ENCODE measurements around the gene ADAMTS15.

The ADAMTS15 gene

DNA sequence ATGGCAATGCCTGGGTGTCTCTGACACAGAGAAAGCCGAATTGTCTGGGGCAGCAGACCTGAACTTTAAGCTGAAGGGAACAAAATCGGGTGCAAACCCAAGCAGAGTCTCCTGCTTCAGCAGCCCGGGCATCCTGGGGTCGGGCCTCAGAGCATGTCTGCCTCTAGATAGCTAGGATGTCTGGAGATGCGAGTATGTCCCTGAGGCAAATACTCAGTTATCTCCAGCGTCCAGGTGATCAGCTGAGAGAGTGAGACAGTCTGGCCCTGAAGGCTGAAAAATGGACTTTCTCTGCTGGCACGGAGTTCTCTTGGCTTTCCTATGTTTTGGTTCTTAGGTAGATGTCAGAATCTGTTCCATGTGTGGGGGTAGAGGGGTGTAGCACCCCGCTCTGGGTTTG, 23.3 kb upstream of the ADAMTS15 start:
- Histone ChIP-seq H3K27me3 (peaks cover 79% of the 10 kb centered on the region), H4K20me1 (peaks cover 43% of the 10 kb centered on the region)

DNA sequence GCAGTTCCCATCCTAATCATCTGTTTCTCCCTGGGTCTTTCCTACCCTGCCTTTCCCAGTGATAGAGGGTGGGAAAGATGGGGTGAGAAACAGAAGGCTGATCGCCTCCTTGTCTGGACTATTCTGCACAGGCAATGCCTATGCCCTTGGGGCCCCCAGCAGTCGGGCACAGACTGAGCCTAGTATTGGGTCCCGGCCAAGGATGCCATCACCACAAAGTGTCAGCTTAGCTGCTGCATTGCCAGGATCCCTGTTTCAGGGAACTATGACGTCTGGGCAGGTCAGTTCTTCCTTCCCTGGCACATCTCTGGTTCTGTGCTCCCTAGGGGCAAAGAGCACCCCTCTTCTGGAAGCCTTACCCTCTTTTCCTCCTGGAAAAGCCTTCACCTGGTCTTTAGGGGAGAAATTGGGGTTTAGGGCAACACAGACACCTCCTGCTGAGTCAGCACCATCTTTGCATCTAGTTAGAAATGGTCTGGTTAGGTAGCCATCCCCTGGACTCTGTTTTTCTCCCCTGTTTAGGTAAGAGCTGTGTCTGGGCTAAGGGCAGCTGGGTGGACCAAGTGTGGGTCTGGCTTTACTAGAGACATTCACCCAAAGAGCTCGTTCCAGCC, 22.1 kb upstream of the ADAMTS15 start:
- Histone ChIP-seq H3K27ac (no peak overlapping the region), H3K36me3 (no peaks in the 10 kb centered on the region), H3K4me3 (no peak overlapping the region), H3K4me1 (peaks cover 21% of the 10 kb centered on the region; the same call in 1 of the 2 replicates), H3K9ac (no peak overlapping the region), H3K4me2 (peak overlapping the region; percentile 32; the same call in 1 of the 2 replicates), H3K9me3 (no peaks in the 10 kb centered on the region), H4K20me1 (peaks cover 46% of the 10 kb centered on the region), H3K27me3 (peaks cover 82% of the 10 kb centered on the region)
- no peak for TF ChIP-seq Cebpa-rat (IDR thresholded peaks at IDR 0.05)

More for the DNA sequence above, 23.3 kb upstream of the ADAMTS15 start:
- Histone ChIP-seq H3K9me3 (no peaks in the 10 kb centered on the region), H3K4me1 (peaks cover 21% of the 10 kb centered on the region; the same call in 1 of the 2 replicates), H3K36me3 (no peaks in the 10 kb centered on the region), H3K27ac (no peak overlapping the region), H3K4me3 (no peak overlapping the region), H3K4me2 (no peak overlapping the region), H3K9ac (no peak overlapping the region)
- TF ChIP-seq Cebpa-rat (IDR thresholded peaks at IDR 0.05), result no peak

GRCh38 chr11:130426837-130427341, 21.6 kb upstream of the ADAMTS15 start:
- Histone ChIP-seq H3K4me2 (no peak overlapping the region), H3K27ac (no peak overlapping the region), H3K4me3 (no peak overlapping the region), H3K27me3 (peaks cover 78% of the 10 kb centered on the region), H3K36me3 (no peaks in the 10 kb centered on the region), H4K20me1 (peaks cover 46% of the 10 kb centered on the region), H3K4me1 (peaks cover 21% of the 10 kb centered on the region; the same call in 1 of the 2 replicates), H3K9ac (no peak overlapping the region), H3K9me3 (no peaks in the 10 kb centered on the region)
- TF ChIP-seq Cebpa-rat (IDR thresholded peaks at IDR 0.05), result no peak

DNA sequence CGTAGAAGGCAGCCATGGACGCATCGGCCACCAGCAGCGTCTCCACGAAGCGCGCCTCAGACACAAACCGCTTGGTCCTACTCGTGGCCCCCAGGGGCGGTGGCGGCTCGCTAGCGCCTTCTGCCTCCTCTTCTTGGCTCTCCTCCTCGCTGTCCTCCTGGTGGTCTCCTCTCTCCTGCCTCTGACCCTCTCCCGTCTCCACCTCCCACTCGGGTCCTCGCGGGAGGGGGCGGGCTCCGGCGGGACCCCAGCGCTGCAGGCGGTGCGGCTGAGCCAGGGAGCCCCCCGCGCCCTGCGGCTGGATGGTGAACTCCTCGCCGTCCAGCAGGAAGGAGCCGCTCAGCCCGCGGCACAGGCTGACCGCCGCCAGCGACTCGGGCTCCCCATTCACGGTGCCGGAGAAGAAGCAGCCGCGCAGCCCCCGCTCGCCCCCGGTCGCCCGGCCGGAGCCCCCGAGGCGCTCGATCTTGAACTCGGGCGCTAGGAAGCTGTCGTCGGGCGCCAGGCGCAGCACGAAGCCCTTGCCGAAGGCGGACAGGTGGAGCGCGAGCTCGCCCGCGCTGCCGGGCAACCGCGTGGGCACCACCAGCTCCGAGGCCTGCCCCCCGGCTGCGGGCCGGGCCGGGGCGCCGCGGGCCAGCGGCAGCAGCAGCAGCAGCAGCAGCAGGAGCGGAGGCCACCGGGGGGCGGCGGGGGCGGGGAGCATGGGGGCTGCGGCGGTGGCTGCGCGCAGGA, 20.7 kb upstream of the ADAMTS15 start:
- H3K27ac ChIP-seq, result no peak overlapping the region
- no peak for TF ChIP-seq Cebpa-rat (IDR thresholded peaks at IDR 0.05)
- H3K36me3 ChIP-seq, result no peaks in the 10 kb centered on the region
- peaks cover 46% of the 10 kb centered on the region for H4K20me1 ChIP-seq
- H3K4me3 ChIP-seq, result peak overlapping the region; percentile 53
- H3K9ac ChIP-seq, result no peak overlapping the region
- peaks cover 78% of the 10 kb centered on the region for H3K27me3 ChIP-seq
- peaks cover 21% of the 10 kb centered on the region; the same call in 1 of the 2 replicates for H3K4me1 ChIP-seq
- no peaks in the 10 kb centered on the region for H3K9me3 ChIP-seq
- H3K4me2 ChIP-seq, result peak overlapping the region; percentile 74

DNA sequence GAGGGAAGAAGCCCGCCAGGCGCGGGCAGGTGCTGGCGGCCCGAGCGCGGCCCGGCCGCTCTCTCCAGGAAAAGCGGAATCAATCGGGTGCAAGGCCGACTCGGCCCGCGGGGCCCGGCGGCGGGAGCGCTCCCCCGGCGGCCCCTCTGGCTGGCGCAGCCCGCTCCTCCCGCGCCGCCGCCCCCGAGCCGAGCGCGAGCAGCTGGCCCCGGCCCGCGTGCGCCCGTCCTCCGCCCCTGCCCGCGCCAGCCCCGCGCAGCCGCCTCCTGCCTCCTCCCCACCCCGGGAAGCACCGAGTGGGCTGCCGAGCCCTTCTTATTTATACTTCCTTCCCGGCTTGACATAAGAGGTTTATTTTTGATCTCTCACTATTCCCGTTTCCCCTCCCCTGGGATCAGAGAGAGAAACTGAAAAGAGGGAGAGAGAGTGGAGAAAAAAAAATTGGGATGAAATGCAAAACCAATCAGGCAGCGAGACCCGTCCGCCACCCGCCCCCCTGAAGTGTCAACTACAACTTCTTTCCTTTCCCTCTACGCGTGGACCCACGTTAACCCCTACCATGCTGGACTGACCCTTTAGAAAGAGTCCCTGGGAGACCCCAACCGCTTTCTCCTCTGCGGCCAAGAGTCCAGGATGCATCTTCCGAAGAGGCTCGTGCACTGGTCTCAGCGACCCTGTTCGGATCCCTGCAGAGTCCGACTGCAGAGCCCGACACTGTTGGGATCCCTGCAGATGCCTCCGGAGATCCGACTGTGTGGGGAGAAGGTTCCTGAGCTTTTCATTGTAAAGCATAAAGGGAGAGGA, 19.9 kb upstream of the ADAMTS15 start, which contains the start of gene ADAMTS8:
Gene ADAMTS8, minus strand, starts transcription at position 294 of the 804 bp plus-strand sequence. CDS start 323 bp downstream, outside the sequence.
- peaks cover 75% of the 10 kb centered on the region for H3K27me3 ChIP-seq
- no peak for TF ChIP-seq Cebpa-rat (IDR thresholded peaks at IDR 0.05)
- no peak within 1 kb of the TSS for H3K9ac ChIP-seq
- H3K36me3 ChIP-seq, result no peaks in the 10 kb centered on the region
- peaks cover 21% of the 10 kb centered on the region; the same call in 1 of the 2 replicates for H3K4me1 ChIP-seq
- peak within 1 kb of the TSS; percentile 53 for H3K4me3 ChIP-seq
- H3K9me3 ChIP-seq, result no peaks in the 10 kb centered on the region
- H3K4me2 ChIP-seq, result peak within 1 kb of the TSS; percentile 74
- H3K27ac ChIP-seq, result no peak within 1 kb of the TSS
- H4K20me1 ChIP-seq, result peaks cover 46% of the 10 kb centered on the region

DNA sequence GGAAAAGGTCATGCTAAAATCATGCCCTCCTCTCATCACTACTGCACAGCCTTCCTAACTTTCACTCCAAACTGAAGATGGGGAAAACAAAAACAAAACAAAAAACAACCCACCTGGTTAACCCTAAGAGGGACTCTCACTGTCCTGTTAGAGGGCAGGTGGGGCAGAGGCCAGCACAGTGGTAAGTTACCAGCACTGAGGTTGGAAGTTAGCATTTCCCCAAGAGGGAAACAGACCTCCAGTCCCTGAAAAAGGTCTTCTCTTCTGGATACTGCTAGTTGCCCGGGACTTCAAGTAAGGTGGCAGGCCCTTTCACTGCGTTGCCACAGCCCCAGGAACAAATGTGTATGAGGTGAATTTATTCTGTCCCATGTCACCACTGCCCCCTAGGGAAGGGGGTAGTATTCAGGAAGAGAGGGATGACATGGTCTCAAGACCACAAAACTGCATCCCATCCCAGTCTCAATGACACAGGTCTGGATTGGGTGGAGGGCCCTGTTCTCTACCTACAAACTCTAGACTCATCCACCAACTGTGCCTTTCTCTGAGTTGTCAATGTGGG, 19.2 kb upstream of the ADAMTS15 start:
- TF ChIP-seq Cebpa-rat (IDR thresholded peaks at IDR 0.05), result no peak
- Histone ChIP-seq H3K9me3 (no peaks in the 10 kb centered on the region), H3K9ac (no peak overlapping the region), H3K4me2 (no peak overlapping the region), H3K36me3 (no peaks in the 10 kb centered on the region), H3K4me3 (no peak overlapping the region), H3K4me1 (peaks cover 21% of the 10 kb centered on the region; the same call in 1 of the 2 replicates), H4K20me1 (peaks cover 46% of the 10 kb centered on the region), H3K27me3 (peaks cover 68% of the 10 kb centered on the region), H3K27ac (no peak overlapping the region)

DNA sequence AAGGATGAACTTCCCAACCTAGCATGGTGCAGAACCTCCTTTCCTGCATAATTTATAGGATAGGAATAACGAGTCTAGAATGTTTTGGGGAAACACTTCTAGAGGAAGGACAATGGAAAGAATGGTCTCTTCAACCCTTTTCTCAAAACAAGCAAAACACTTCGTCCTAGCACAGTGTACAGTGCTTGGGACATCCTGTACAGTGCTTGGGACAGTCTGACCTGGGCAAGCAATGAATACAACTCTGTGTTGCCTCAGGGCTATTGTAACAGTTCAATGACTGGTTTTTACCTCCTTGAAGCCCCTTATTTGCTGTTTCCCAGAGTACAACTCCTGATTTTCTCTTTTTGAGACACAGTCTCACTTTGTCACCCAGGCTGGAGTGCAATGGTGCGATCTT, 18.5 kb upstream of the ADAMTS15 start:
- Histone ChIP-seq H3K4me1 (peaks cover 21% of the 10 kb centered on the region; the same call in 1 of the 2 replicates), H3K9ac (no peak overlapping the region)
- TF ChIP-seq Cebpa-rat (IDR thresholded peaks at IDR 0.05), result no peak

GRCh38 chr11:130431331-130431773, 17.1 kb upstream of the ADAMTS15 start:
- H3K4me2 ChIP-seq, result no peak overlapping the region
- peaks cover 47% of the 10 kb centered on the region for H3K27me3 ChIP-seq
- H3K9ac ChIP-seq, result no peak overlapping the region
- H3K27ac ChIP-seq, result no peak overlapping the region
- peaks cover 41% of the 10 kb centered on the region for H4K20me1 ChIP-seq
- TF ChIP-seq Cebpa-rat (IDR thresholded peaks at IDR 0.05), result no peak
- H3K9me3 ChIP-seq, result no peaks in the 10 kb centered on the region
- H3K4me3 ChIP-seq, result no peak overlapping the region
- H3K4me1 ChIP-seq, result peaks cover 27% of the 10 kb centered on the region
- H3K36me3 ChIP-seq, result no peaks in the 10 kb centered on the region

More for the DNA sequence above, 18.5 kb upstream of the ADAMTS15 start:
- H4K20me1 ChIP-seq, result peaks cover 46% of the 10 kb centered on the region
- H3K4me3 ChIP-seq, result no peak overlapping the region
- H3K9me3 ChIP-seq, result no peaks in the 10 kb centered on the region
- peaks cover 60% of the 10 kb centered on the region for H3K27me3 ChIP-seq
- H3K27ac ChIP-seq, result no peak overlapping the region
- no peak overlapping the region for H3K4me2 ChIP-seq
- H3K36me3 ChIP-seq, result no peaks in the 10 kb centered on the region

DNA sequence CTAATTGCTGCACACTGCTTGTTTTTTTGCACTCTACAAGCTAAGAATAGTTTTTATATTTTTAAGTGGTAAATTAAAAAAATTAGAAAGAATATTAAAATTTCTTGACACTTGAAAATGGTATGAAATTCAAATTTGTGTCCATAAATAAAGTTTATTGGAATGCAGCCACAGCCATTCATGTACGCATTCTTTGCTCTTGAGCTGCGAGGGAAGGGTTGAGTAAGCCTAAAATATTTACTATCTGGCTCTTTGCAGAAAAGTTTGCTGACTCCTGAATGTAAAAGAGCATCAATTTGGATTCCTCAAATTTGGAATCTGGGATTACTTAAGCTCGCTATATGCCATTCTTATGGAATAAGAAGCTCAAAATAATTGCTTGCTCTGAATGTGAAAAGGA, 16.6 kb upstream of the ADAMTS15 start:
- TF ChIP-seq Cebpa-rat (IDR thresholded peaks at IDR 0.05), result no peak
- Histone ChIP-seq H3K4me2 (no peak overlapping the region), H3K4me3 (no peak overlapping the region)

More for the DNA sequence above, 16.6 kb upstream of the ADAMTS15 start:
- Histone ChIP-seq H3K9me3 (no peaks in the 10 kb centered on the region), H3K27ac (no peak overlapping the region), H3K36me3 (no peaks in the 10 kb centered on the region), H4K20me1 (peaks cover 36% of the 10 kb centered on the region), H3K9ac (no peak overlapping the region), H3K27me3 (peaks cover 42% of the 10 kb centered on the region), H3K4me1 (peaks cover 30% of the 10 kb centered on the region)
